ENCODE results near the gene EIF4G3. TPM values are rescaled to one million over a fixed set of nuclear protein-coding genes. Genes with fewer than 3 reads are reported as not detected.

EIF4G3 gene
- total and polyA plus RNA-seq, 10 of the 15 experiments (the other 5 are each of a cell fraction or from before 2014, with no cell fraction given), result 7.4 to 45.1 (median 29.1) TPM

GRCh38 chr1:21090463-21090862 is 86.2 kb downstream of the EIF4G3 start (continued):
- peak; percentile 35; the same call in 1 of the 2 replicates for TF ChIP-seq RELB (IDR thresholded peaks at IDR 0.05; ENCODE audit: low read depth)

- no TSS peak for BruUV-seq (replicated peaks)
- POLR2A ChIA-PET, result no interaction called here
Observed at GRCh38 chr1:21089731-21090130, 87.0 kb downstream of the EIF4G3 start.

More at GRCh38 chr1:21089731-21090130, 87.0 kb downstream of the EIF4G3 start:
- ChIA-PET RAD21 (ENCODE audit: unreplicated experiment) (no interaction called here), SMC1A (ENCODE audit: uncharacterized antibody, unreplicated experiment) (interaction anchor here (0.7 kb wide), 1 partner anchor 224 kb away, joined by 5 read pairs; no protein-coding TSS in a partner anchor), CTCF (interaction anchor here (0.6 kb wide), 1 partner anchor 69 kb away, joined by 4 read pairs; no protein-coding TSS in a partner anchor)
- Histone ChIP-seq H3K4me2 (ENCODE audit: control insufficient read depth, insufficient read depth) (no peak overlapping the region), H2AFZ (ENCODE audit: control insufficient read depth, low read depth, low read length) (no peak overlapping the region), H3K27ac (ENCODE audit: control insufficient read depth, insufficient read depth) (no peak overlapping the region), H3K36me3 (ENCODE audit: control insufficient read depth in 2 of 2, insufficient read depth in 2 of 2, low read length in 1 of 2) (peaks cover 0 to 8% of the 10 kb centered on the region in 2 experiments; a peak in 2 of 4 replicates), H3K27me3 (replicated peaks in 1 of 2; ENCODE audit: control insufficient read depth in 2 of 2, insufficient read depth in 2 of 2, low read length in 1 of 2) (no peaks in the 10 kb centered on the region), H3K4me1 (ENCODE audit: control insufficient read depth, insufficient read depth, low read length) (no peaks in the 10 kb centered on the region), H3K79me2 (ENCODE audit: control insufficient read depth, insufficient read depth, low read length) (no peaks in the 10 kb centered on the region), H3K9ac (ENCODE audit: control insufficient read depth, insufficient read depth, low read length) (no peak overlapping the region), H3K9me3 (replicated peaks; ENCODE audit: control insufficient read depth, insufficient read depth, low read length) (peaks cover 2% of the 10 kb centered on the region; the same call in 2 of the 3 replicates), H4K20me1 (ENCODE audit: control insufficient read depth, insufficient read depth) (no peaks in the 10 kb centered on the region), H3K4me3 (no peak overlapping the region)
- FAIRE-seq (no peak), DNase-seq (ENCODE audit: low read depth, low spot score) (no peak), ATAC-seq (peak; percentile 18; the same call in 1 of the 3 replicates)
- intact Hi-C loops (cut with micrococcal nuclease; ENCODE audit: unreplicated experiment), result no loop called here
- in situ Hi-C loops (cut with MboI), result no loop called here
- no peak for TF ChIP-seq CREB1 (IDR thresholded peaks at IDR 0.05; ENCODE audit: low read depth)
- TF ChIP-seq ZBTB33 (IDR thresholded peaks at IDR 0.05), result no peak
- no peak for TF ChIP-seq ETV6 (conservative IDR thresholded peaks at IDR 0.05 in 1 of 2, IDR thresholded peaks at IDR 0.05 in 1 of 2; ENCODE audit: borderline replicate concordance in 1 of 2, low read depth in 1 of 2)
- no peak for TF ChIP-seq KLF5 (IDR thresholded peaks at IDR 0.05; ENCODE audit: partially characterized antibody)
- no peak for TF ChIP-seq MYB (IDR thresholded peaks at IDR 0.05; ENCODE audit: borderline replicate concordance, low read depth, low read length)
- TF ChIP-seq ATF2 (IDR thresholded peaks at IDR 0.05; ENCODE audit: low read length), result no peak
- TF ChIP-seq GABPA (IDR thresholded peaks at IDR 0.05; ENCODE audit: low read depth), result no peak
- no peak for TF ChIP-seq ATF3 (IDR thresholded peaks at IDR 0.05; ENCODE audit: borderline replicate concordance, extremely low read depth, low read depth, low read length)
- no peak for TF ChIP-seq USF2 (IDR thresholded peaks at IDR 0.05; ENCODE audit: borderline replicate concordance, low read depth, low read length)
- TF ChIP-seq SP1 (IDR thresholded peaks at IDR 0.05; ENCODE audit: low read depth, low read length), result no peak
- TF ChIP-seq ZZZ3 (IDR thresholded peaks at IDR 0.05; ENCODE audit: control insufficient read depth, insufficient read length, low read depth), result no peak
- no peak for TF ChIP-seq POLR2A (IDR thresholded peaks at IDR 0.05; ENCODE audit: low read depth, low read length)
- no peak for TF ChIP-seq CHD2 (IDR thresholded peaks at IDR 0.05; ENCODE audit: borderline replicate concordance, low read depth, low read length)
- no peak for TF ChIP-seq RAD51 (IDR thresholded peaks at IDR 0.05)
- TF ChIP-seq EGR1 (IDR thresholded peaks at IDR 0.05; ENCODE audit: borderline replicate concordance in 1 of 2, low read depth in 2 of 2, low read length in 2 of 2), result no peak
- TF ChIP-seq MEF2B (IDR thresholded peaks at IDR 0.05; ENCODE audit: partially characterized antibody, poor library complexity, severe bottlenecking), result no peak

Measured in GM12878 (cell line).